HCT116 (cell line): Measurements from ENCODE around the gene ADPRHL1. TPM values are rescaled to one million over a fixed set of nuclear protein-coding genes. Genes with fewer than 3 reads are reported as not detected.

ENCODE experiments used
- ATAC-seq: fragments of 200-7000 bp; cut with Tn5 transposase; 2 replicates; pipeline ENCODE4 v1.9.1; 2020; ENCODE audit warnings: mild to moderate bottlenecking, moderate library complexity
- BruUV-seq: library from RNA; stranded (reverse); fragments of 400-500 nt; replicated peaks from 2 replicates; lab custom pipeline; 2021; lab: Mats Ljungman, UMichigan
- CTCF ChIA-PET: fragments of 300-600 bp; sonication (Branson Sonifier 250); formaldehyde crosslinking; loops from one replicate; lab custom pipeline; 2021; ENCODE audit warnings: antibody characterized with exemption; lab: Charles Lee
- POLR2A ChIA-PET: fragments of 300-600, 350-600 bp; sonication (Branson Sonifier 250); formaldehyde crosslinking; loops from one replicate; lab custom pipeline; 2021; ENCODE audit warnings: antibody characterized with exemption; lab: Charles Lee
- RAD21 ChIA-PET, 2 experiments: fragments of 300-600 bp; sonication (Branson Sonifier 250); formaldehyde crosslinking; loops; one replicate each; lab custom pipeline; 2023; ENCODE audit warnings: low total read pairs in 2 of 2; ENCODE audit not compliant: uncharacterized antibody in 2 of 2, unreplicated experiment in 2 of 2, low non-redundant PET in 1 of 2; lab: Charles Lee
- DNase-seq: peaks from one replicate; pipeline ENCODE4 v3.0.0-alpha.2; 2010; ENCODE audit warnings: low read depth, low spot score
- H2AFZ ChIP-seq: fragments of 200-600 bp; shearing (Covaris generic), sonication (generic); 2 replicates; pipeline ENCODE4 v1.6.1; 2017; ENCODE audit warnings: low read depth, mixed run types, mixed read lengths, antibody characterized with exemption, low read length; ENCODE audit not compliant: poor library complexity, severe bottlenecking
- H3K27ac ChIP-seq: 2 replicates; pipeline ENCODE4 v1.5.1; 2012; ENCODE audit warnings: low read depth, low read length
- H3K27me3 ChIP-seq: fragments of 200-600 bp; sonication (generic); 2 replicates; pipeline ENCODE4 v1.6.1; 2016; ENCODE audit warnings: mixed run types, low read length, mixed read lengths; ENCODE audit not compliant: insufficient read depth
- H3K36me3 ChIP-seq, 2 experiments: fragments of 200-500 bp in 1 of 2; fragments of 200-600 bp in 1 of 2; sonication (Bioruptor generic) in 1 of 2; sonication (generic) in 1 of 2; 2 replicates each; pipeline versions ENCODE4 v1.5.1 to v1.6.1; 2014 to 2016; ENCODE audit warnings: low read length in 2 of 2, inconsistent platforms in 1 of 2, mixed read lengths in 1 of 2, mixed run types in 1 of 2; ENCODE audit not compliant: insufficient read depth in 2 of 2, control insufficient read depth in 1 of 2
- H3K4me1 ChIP-seq, 2 experiments: fragments of 200-600 bp in 1 of 2; sonication (generic) in 1 of 2; 2 replicates each; pipeline versions ENCODE4 v1.5.1 to v1.6.1; 2012 to 2017; ENCODE audit warnings: low read length in 2 of 2, inconsistent platforms in 1 of 2, mild to moderate bottlenecking in 1 of 2, mixed read lengths in 1 of 2, mixed run types in 1 of 2, moderate library complexity in 1 of 2; ENCODE audit not compliant: insufficient read depth in 2 of 2, control insufficient read depth in 1 of 2
- H3K4me2 ChIP-seq: fragments of 200-600 bp; sonication (generic); 2 replicates; pipeline ENCODE4 v1.6.1; 2017; ENCODE audit warnings: mixed run types, low read length, mixed read lengths
- H3K4me3 ChIP-seq, 2 experiments: fragments of 200-600 bp in 1 of 2; sonication (generic) in 1 of 2; replicated peaks in 1 of 2; 2 replicates each; pipeline ENCODE4 v1.5.1; 2011 to 2016; ENCODE audit warnings: low read length in 2 of 2, control low read depth in 1 of 2, low read depth in 1 of 2, mild to moderate bottlenecking in 1 of 2, mixed read lengths in 1 of 2, mixed run types in 1 of 2
- H3K79me2 ChIP-seq: fragments of 200-600 bp; sonication (generic); 2 replicates; pipeline ENCODE4 v1.6.1; 2017; ENCODE audit warnings: mild to moderate bottlenecking, mixed run types, low read length, moderate library complexity, mixed read lengths; ENCODE audit not compliant: insufficient read depth
- H3K9ac ChIP-seq: fragments of 200-600 bp; sonication (generic); 2 replicates; pipeline ENCODE4 v1.6.1; 2016; ENCODE audit warnings: low read length, mixed read lengths
- H3K9me2 ChIP-seq: fragments of 200-600 bp; sonication (generic), shearing (Covaris generic); 2 replicates; pipeline ENCODE4 v1.6.1; 2017; ENCODE audit warnings: mixed run types, mild to moderate bottlenecking, moderate library complexity; ENCODE audit not compliant: insufficient read depth
- H3K9me3 ChIP-seq, 2 experiments: fragments of 200-500 bp in 1 of 2; fragments of 200-600 bp in 1 of 2; sonication (Bioruptor generic) in 1 of 2; sonication (generic) in 1 of 2; 2 replicates each; pipeline ENCODE4 v1.6.1; 2014 to 2017; ENCODE audit warnings: low read length in 2 of 2, mixed read lengths in 2 of 2, inconsistent platforms in 1 of 2, low read depth in 1 of 2, mild to moderate bottlenecking in 1 of 2, mixed run types in 1 of 2, moderate library complexity in 1 of 2; ENCODE audit not compliant: control insufficient read depth in 1 of 2, insufficient read depth in 1 of 2
- H4K20me1 ChIP-seq: fragments of 200-600 bp; sonication (generic), shearing (Covaris generic); 2 replicates; pipeline ENCODE4 v1.6.1; 2017; ENCODE audit warnings: mixed run types, mild to moderate bottlenecking, moderate library complexity; ENCODE audit not compliant: insufficient read depth
- CBX3 ChIP-seq: IDR thresholded peaks from 2 replicates; pipeline ENCODE4 v1.6.1; 2012; ENCODE audit warnings: low read depth
- CEBPB ChIP-seq: IDR thresholded peaks from 2 replicates; pipeline ENCODE4 v1.6.1; 2012; ENCODE audit warnings: low read depth
- CTCF ChIP-seq, 3 experiments: fragments of 200-600 bp in 1 of 3; sonication (generic) in 1 of 3; IDR thresholded peaks in 2 of 3; conservative IDR thresholded peaks in 1 of 3; 2 replicates each; pipeline ENCODE4 v1.5.1; 2012 to 2017; ENCODE audit warnings: low read depth in 2 of 3, low read length in 2 of 3, antibody characterized with exemption in 1 of 3, borderline replicate concordance in 1 of 3, control low read depth in 1 of 3, mild to moderate bottlenecking in 1 of 3, mixed read lengths in 1 of 3, mixed run types in 1 of 3, moderate library complexity in 1 of 3; ENCODE audit not compliant: insufficient read depth in 1 of 3
- EGR1 ChIP-seq: IDR thresholded peaks from 2 replicates; pipeline ENCODE4 v1.6.1; 2012; ENCODE audit warnings: low read depth
- ELF1 ChIP-seq: IDR thresholded peaks from 2 replicates; pipeline ENCODE4 v1.6.1; 2012; ENCODE audit warnings: low read depth, borderline replicate concordance
- EZH2 ChIP-seq: fragments of 200-600 bp; sonication (generic); IDR thresholded peaks from 2 replicates; pipeline ENCODE4 v1.6.1; 2017; ENCODE audit warnings: antibody characterized with exemption, mixed run types
- EZH2phosphoT487 ChIP-seq: fragments of 200-600 bp; IDR thresholded peaks from 2 replicates; pipeline ENCODE4 v1.6.1; 2018; ENCODE audit warnings: antibody characterized with exemption, borderline replicate concordance
- FOSL1 ChIP-seq: IDR thresholded peaks from 2 replicates; pipeline ENCODE4 v1.6.1; 2012; ENCODE audit warnings: low read depth
- JUND ChIP-seq: IDR thresholded peaks from 2 replicates; pipeline ENCODE4 v1.6.1; 2012
- POLR2A ChIP-seq: IDR thresholded peaks from 2 replicates; pipeline ENCODE4 v1.7.0; 2011; ENCODE audit warnings: borderline replicate concordance; ENCODE audit not compliant: insufficient read depth, insufficient read length; ENCODE audit errors: extremely low read depth
- POLR2AphosphoS5 ChIP-seq: IDR thresholded peaks from 2 replicates; pipeline ENCODE4 v1.6.1; 2011; ENCODE audit warnings: mild to moderate bottlenecking, low read depth, low read length, moderate library complexity
- RAD21 ChIP-seq: IDR thresholded peaks from 2 replicates; pipeline ENCODE4 v1.6.1; 2012; ENCODE audit warnings: low read depth, mild to moderate bottlenecking
- REST ChIP-seq: IDR thresholded peaks from 2 replicates; pipeline ENCODE4 v1.6.1; 2012; ENCODE audit warnings: low read depth
- SP1 ChIP-seq: IDR thresholded peaks from 2 replicates; pipeline ENCODE4 v1.6.1; 2012; ENCODE audit warnings: low read depth
- SRF ChIP-seq: IDR thresholded peaks from 2 replicates; pipeline ENCODE4 v1.6.1; 2012; ENCODE audit warnings: low read depth
- TCF7L2 ChIP-seq: IDR thresholded peaks from 2 replicates; pipeline ENCODE4 v1.7.0; 2011; ENCODE audit warnings: borderline replicate concordance, inconsistent platforms; ENCODE audit not compliant: insufficient read depth, insufficient read length; ENCODE audit errors: extremely low read depth
- YY1 ChIP-seq: IDR thresholded peaks from 2 replicates; pipeline ENCODE4 v1.6.1; 2011; ENCODE audit warnings: low read length, low read depth, moderate library complexity, mild to moderate bottlenecking; ENCODE audit not compliant: insufficient replicate concordance; ENCODE audit errors: extremely low read depth
- ZBTB33 ChIP-seq: IDR thresholded peaks from 2 replicates; pipeline ENCODE4 v1.6.1; 2011; ENCODE audit warnings: mild to moderate bottlenecking, low read length, moderate library complexity; ENCODE audit not compliant: insufficient replicate concordance; ENCODE audit errors: extremely low read depth
- ZFX ChIP-seq: fragments of 450-650 bp; IDR thresholded peaks from 2 replicates; pipeline ENCODE4 v1.6.1; 2017
- ZNF274 ChIP-seq: fragments of 200-500 bp; sonication (Bioruptor generic); IDR thresholded peaks from 2 replicates; pipeline ENCODE4 v1.6.1; 2014; ENCODE audit warnings: mild to moderate bottlenecking, low read depth, low read length, inconsistent platforms
- intact Hi-C: fragments of 100-400 bp; cut with micrococcal nuclease; formaldehyde crosslinking; loops from 2 replicates; pipeline ENCODE4 v1.10.0; 2022
- total RNA-seq: library from RNA; stranded (reverse); gene quantifications from one replicate; pipeline ENCODE4 v1.2.1, GENCODE V29; 2021; ENCODE audit not compliant: unreplicated experiment

The ADPRHL1 gene
- total RNA-seq, 1 experiment from 2014 or later: 12.6 TPM

- peak; percentile 41 for ATAC-seq
- H2AFZ ChIP-seq: no peak overlapping the region
Observed at GRCh38 chr13:113448545-113448884, 4.8 kb downstream of the ADPRHL1 start.

More at GRCh38 chr13:113448545-113448884, 4.8 kb downstream of the ADPRHL1 start:
- H3K27ac ChIP-seq: peak overlapping the region; percentile 94
- DNase-seq: peak; percentile 22
- H3K4me1 ChIP-seq: peaks cover 9 to 24% of the 10 kb centered on the region in 2 experiments
- H3K4me3 ChIP-seq: peak overlapping the region; percentile 92 to 97
- intact Hi-C loops: loop anchor here (2.0 kb wide), 3 partner anchors 38 to 506 kb away; partner anchors contain the start of gene LAMP1
- H3K36me3 ChIP-seq: no peaks in the 10 kb centered on the region
- H3K27me3 ChIP-seq: no peaks in the 10 kb centered on the region
- H4K20me1 ChIP-seq: no peaks in the 10 kb centered on the region
- H3K9me2 ChIP-seq: no peaks in the 10 kb centered on the region
- H3K9ac ChIP-seq: peak overlapping the region; percentile 92
- CTCF ChIA-PET: interaction anchor here (0.7 kb wide), 1 partner anchor 810 kb away, joined by 3 read pairs; no protein-coding TSS in a partner anchor
- H3K4me2 ChIP-seq: peak overlapping the region; percentile 85
- POLR2A ChIA-PET: interaction anchor here (1.3 kb wide), 1 partner anchor 37 kb away, joined by 5 read pairs; no protein-coding TSS in a partner anchor
- TSS peak; percentile 77 for BruUV-seq
- TF ChIP-seq RAD21: no peak
- TF ChIP-seq ZFX: no peak
- TF ChIP-seq CBX3: no peak
- TF ChIP-seq EZH2phosphoT487: no peak
- no peak for TF ChIP-seq JUND
- TF ChIP-seq ELF1: no peak
- no peak for TF ChIP-seq REST
- TF ChIP-seq EZH2: no peak
- TF ChIP-seq FOSL1: no peak
- no peak for TF ChIP-seq POLR2AphosphoS5
- TF ChIP-seq YY1: no peak
- TF ChIP-seq ZBTB33: no peak
- TF ChIP-seq EGR1: no peak
- TF ChIP-seq SRF: no peak
- TF ChIP-seq POLR2A: no peak
- no peak for TF ChIP-seq CTCF (IDR thresholded peaks at IDR 0.05 in 2 of 3, conservative IDR thresholded peaks at IDR 0.05 in 1 of 3; ENCODE audit: borderline replicate concordance in 1 of 3, insufficient read depth in 1 of 3, low read depth in 2 of 3, low read length in 2 of 3)
- no peak for TF ChIP-seq SP1
- no peak for TF ChIP-seq ZNF274
- TF ChIP-seq CEBPB: no peak
- TF ChIP-seq TCF7L2: no peak
- RAD21 ChIA-PET: no interaction called here
- H3K9me3 ChIP-seq: peaks cover 0 to 6% of the 10 kb centered on the region in 2 experiments; a peak in 1 of 4 replicates
- peaks cover 10% of the 10 kb centered on the region for H3K79me2 ChIP-seq
